T1000 (cell line): ENCODE measurements around the gene TCEA3.

ENCODE experiments used
- DNase-seq: peaks from one replicate; lab custom pipeline; 2025; ENCODE audit warnings: mixed read lengths; lab: John Stamatoyannopoulos, UW

The TCEA3 gene

GRCh38 chr1:23421343-23421742 is 3.2 kb downstream of the TCEA3 start:
- no peak for DNase-seq

GRCh38 chr1:23420778-23421177 is 3.8 kb downstream of the TCEA3 start:
- DNase-seq, result no peak

GRCh38 chr1:23419180-23419579 is 5.4 kb downstream of the TCEA3 start:
- no peak for DNase-seq

- DNase-seq, result no peak
Observed at GRCh38 chr1:23417570-23417969, 7.0 kb downstream of the TCEA3 start.

GRCh38 chr1:23416964-23417363 is 7.6 kb downstream of the TCEA3 start:
- no peak for DNase-seq

GRCh38 chr1:23408797-23409290 is 15.7 kb downstream of the TCEA3 start:
- DNase-seq, result no peak

GRCh38 chr1:23407016-23407630 is 17.4 kb downstream of the TCEA3 start:
- no peak for DNase-seq

- no peak for DNase-seq
Observed at GRCh38 chr1:23405946-23406345, 18.6 kb downstream of the TCEA3 start.

GRCh38 chr1:23403735-23404486 is 20.6 kb downstream of the TCEA3 start:
- DNase-seq, result peak; percentile 92

GRCh38 chr1:23403355-23403734 is 21.2 kb downstream of the TCEA3 start:
- no peak for DNase-seq

- peak; percentile 22 for DNase-seq
Observed at GRCh38 chr1:23403038-23403336, 21.6 kb downstream of the TCEA3 start.

GRCh38 chr1:23402286-23403037 is 22.1 kb downstream of the TCEA3 start:
- DNase-seq, result no peak

GRCh38 chr1:23401313-23401712 is 23.2 kb downstream of the TCEA3 start:
- DNase-seq, result no peak

GRCh38 chr1:23400324-23401114 is 24.0 kb downstream of the TCEA3 start:
- DNase-seq, result no peak

- DNase-seq, result no peak
Observed at GRCh38 chr1:23399229-23399628, 25.3 kb downstream of the TCEA3 start.

GRCh38 chr1:23397908-23398307 is 26.6 kb downstream of the TCEA3 start:
- no peak for DNase-seq

GRCh38 chr1:23396380-23396779 is 28.2 kb downstream of the TCEA3 start:
- DNase-seq, result no peak

- DNase-seq, result no peak
Observed at GRCh38 chr1:23395849-23396248, 28.7 kb downstream of the TCEA3 start.

- no peak for DNase-seq
Observed at GRCh38 chr1:23395154-23395724, 29.3 kb downstream of the TCEA3 start.

GRCh38 chr1:23394684-23395083 is 29.9 kb downstream of the TCEA3 start:
- DNase-seq, result no peak

GRCh38 chr1:23394181-23394580 is 30.4 kb downstream of the TCEA3 start:
- peak; percentile 71 for DNase-seq

GRCh38 chr1:23393706-23394105 is 30.8 kb downstream of the TCEA3 start:
- DNase-seq, result peak; percentile 75
